ENCODE results near the gene SPPL3.

Gene SPPL3

DNA sequence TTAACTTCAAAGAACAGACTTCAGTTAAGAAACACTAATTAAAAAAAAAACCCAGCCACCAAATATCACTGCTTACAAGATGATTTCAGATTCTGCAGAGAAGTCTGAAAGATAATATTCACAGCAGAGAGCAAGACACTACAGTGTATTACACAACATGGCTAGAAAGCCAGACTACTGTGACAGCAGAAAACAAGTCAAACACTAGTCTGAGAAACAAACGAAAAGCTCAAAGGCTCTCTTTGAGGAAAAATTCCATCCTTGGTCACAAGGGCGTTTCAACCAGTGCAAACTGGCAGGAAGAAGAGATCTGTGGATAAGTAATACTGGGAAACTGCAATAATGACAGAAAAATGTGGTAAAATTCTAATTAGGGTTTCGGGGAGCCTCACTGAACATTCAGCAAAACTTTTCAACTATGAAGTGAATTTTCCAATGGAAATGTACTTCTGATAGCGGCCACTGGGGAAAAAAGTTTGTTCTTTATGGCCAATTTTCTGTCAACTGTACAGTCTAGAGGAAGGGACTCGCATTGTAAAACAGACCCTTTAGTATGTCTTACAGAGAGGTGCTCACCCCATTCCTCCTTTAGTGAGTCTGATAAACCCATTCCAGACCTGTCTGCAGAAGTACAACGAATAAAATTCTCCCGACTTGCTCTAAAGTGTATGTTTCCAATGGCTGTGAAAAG lies 128.2 kb downstream of the SPPL3 start:
- no peak for DNase-seq (ENCODE audit: low spot score)

DNA sequence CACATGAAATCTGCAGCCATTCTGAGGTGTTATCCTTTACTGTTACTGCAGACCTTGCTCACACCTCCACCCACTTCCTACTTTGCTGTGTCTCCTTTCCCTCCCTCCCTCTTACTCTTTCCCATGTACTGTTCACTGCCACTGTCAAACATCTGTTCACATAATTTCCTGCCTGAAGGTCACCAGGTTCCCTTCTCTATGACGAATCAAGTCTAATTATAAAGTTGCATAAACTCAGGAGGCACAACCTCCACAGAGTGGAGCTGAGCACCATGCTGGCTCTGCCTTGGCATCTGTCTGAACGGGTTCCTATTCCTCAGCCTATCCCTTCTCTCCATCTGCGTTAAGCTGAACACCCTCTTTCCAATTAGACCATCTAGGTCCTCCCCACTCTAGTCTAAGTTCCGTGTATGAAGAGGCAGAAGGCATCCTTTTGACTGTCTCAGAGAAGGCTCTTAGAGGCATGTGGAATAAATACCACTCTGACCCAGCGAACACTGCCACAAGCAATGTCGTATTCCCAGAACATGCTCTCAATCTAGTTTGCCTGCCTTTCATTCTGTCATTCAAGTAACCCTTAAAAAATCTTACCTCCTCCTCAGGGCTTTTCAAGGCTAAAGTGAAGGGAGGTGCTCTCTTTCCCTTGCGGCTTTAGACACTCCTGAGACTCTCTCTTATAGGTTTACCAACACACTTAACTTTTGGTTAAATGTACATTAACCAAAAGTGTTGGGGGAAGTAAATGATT lies 129.8 kb downstream of the SPPL3 start:
- no peak for DNase-seq (ENCODE audit: low spot score)

DNA sequence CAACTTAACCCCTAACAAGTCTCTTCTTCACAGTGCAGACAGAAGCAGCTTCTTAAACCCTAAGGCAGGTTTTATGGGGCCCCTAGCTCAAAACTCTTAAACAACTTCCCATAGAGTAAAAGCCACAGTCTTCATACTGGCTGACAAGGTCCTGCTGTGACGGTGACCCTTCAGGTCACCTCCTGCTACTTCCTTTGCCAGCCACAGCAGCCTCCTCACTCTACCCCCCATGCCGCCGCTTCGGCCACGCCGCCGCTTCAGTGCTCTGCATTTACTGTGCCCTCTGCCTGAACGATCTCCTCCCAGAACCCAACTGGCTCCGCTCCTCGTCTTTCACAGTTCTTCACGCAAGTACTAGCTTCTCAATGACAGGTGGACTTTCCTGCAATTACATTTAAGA lies 133.1 kb downstream of the SPPL3 start:
- no peak for DNase-seq (ENCODE audit: low spot score)

DNA sequence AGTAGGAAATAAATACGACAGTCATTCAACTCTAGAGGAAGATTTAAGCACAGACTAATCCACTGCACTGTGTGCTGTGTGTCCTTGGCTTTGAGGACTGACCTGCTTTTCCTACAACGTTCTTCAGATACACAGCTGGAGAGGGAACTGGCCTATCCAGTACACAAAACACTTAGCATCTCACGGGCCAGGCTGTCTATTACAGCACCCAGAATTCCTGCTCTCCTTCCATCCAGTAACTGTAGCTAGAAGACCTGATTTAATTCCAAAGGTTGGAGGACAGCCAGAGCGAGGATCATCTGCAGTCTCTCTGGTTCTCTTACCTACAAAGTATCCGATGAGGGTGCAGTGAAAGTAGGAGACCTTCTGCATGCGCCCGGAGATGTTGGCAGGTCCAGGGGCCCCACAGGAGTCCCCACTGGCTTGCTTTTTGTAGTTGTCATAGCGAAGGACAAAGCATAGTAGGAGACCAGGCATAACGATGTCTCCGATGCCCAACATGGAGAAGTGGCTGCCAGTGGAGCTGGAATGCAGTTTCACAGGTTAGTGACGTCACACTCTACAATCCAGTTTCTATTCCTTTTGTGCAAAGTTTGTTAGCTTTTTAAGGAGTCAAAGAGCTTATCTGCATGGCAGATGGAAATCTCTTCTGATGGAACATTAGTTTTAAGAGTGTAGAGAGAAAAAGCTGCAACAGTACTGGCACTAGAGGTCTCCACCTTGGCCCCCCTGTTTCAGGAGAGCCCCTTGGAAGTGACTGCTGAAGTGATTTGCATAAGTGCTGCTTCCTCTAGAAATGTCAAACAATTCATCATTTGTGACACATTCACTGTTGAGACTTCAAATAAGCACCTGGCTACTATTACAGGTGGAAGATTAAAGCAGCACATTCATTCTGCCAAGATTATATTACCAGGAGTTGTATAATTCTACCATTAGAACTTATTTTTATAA lies 136.8 kb downstream of the SPPL3 start:
- DNase-seq (ENCODE audit: low spot score), result no peak

DNA sequence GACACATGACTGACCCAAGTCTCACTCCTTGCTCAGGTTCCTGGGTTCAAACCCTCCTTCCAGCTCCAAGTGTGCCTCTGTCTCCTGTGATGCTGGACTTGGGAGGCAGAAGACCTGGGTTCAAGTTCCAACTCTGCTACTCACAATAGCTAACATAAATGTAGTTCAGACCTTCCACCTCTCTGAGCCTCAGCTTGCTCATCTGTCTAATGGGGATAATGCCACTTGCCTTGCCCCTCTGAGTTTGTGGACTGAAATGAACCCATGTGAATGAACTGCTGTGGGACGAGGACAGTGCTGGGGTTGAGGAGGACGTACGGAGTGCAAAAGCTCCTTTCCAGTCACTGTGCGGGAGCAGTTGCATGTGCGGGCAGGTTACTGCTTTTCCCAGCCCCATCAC lies 137.6 kb downstream of the SPPL3 start:
- no peak for DNase-seq (ENCODE audit: low spot score)

DNA sequence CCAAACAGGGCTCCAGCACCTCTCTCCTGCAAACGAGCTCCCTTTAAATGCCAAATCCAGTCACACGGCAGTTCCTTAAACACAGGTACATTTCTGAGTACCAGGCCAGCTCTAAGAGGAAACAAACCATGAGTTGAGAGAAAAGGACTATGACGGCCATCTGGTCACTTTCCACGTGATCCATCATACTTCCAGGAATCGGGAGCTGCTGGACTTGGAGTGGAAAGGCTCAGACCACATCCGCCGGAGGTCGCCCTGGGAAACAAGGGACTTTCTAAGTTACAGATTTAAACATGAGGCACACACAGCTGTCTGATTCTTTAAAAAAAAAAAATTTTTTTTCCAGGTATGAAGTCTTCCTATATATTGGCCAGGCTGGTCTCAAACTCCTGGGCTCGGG lies 139.3 kb downstream of the SPPL3 start:
- DNase-seq (ENCODE audit: low spot score), result no peak

DNA sequence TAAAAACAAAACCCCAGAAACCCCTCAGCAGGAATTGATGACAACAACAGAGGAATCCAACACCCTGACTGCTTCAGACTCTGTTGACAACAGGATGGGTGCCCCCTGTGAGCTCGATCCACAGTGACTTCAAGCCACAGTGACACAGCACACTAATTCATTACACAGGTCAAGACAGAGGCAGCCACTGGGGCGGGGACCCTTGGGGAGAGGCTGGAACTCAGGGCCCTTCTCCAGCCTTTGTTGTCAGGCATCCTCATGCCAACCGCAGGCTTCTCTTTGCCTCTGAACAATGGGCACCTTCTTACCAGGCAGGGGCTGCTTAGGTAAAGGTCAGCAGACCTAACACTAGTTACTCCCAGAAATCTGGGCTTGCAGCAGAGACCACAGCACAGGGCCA lies 140.9 kb downstream of the SPPL3 start:
- DNase-seq (ENCODE audit: low spot score), result no peak

DNA sequence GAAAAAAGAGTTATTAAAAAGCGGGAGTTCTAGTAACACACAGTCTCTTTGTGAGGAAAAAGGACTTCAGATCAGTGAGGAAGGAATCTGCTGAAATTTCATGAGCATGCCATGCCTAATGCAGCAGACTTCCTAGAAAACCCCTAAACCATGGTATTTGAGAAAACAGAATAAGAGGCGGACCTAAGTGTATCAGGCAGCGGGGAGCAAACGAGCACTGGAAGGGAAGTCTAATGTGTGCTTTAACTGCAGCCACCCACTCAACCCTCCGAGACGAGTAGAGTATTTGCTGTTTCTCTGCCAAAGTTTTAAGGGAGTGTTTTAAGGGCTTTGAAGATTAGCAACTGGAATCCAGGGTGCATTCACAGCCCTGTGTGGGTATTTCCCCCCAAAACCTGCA lies 142.1 kb downstream of the SPPL3 start:
- peak; percentile 40 for DNase-seq (ENCODE audit: low spot score)

DNA sequence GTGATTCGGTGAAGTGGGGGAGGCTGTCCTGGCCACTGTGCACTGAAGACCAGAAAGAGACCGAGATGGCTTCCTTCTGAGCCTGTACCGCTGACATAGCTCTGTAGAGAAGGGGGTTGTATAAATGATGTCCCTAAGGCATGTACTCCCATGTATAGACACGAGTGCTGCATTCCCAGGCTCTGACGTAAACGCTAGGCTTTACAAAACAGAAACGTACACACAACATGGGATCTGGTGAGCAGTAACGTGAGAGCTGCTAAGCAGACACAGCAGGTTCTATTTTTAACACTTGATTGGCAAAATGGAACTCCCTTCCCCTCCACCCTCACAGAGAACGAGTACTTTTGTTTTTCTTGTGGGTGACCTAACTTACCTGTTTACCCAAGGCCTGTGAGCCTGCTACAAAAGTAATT lies 142.6 kb downstream of the SPPL3 start:
- no peak for DNase-seq (ENCODE audit: low spot score)

DNA sequence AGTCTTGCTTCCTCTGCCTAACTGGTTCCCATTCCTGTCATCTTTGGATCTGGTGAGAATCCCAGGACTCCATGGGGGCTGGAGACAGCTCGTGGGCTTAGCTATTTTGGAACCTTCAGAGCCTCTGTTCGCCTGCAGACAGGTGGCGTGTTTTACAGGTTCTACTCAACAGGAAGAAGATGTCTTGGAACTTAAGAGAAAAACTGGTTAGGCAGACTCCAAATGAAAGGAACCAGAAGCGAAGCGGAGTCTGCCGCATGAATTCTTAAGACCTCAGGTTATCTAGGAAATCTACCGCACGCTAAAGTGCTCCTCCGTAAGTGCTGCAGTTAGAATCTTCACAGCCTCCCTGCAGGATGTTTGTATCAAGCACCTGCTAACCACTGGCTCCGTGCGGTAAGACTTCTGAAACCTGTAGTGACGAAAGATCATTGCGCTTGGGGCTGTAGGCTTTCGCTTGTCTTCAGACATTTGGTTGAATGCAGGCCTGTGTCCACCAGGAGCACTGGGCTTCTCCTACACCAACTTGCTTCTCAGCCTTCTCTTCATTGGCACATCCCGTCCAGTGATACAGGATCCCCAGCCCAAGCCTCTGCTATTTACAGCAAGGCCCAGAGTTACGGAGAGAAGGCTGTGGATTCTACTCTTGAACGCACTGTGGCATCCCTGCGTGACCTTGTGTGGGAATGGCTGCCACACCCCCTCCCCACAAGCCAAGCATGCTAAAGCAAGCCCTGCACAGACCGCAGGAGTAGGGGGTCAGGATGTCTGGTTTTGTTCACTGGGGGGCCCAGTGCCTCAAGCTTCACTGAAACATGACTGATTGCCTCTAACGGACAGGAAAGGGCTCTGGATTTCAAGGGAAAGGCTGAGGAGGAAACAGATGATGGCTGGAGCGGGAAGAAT lies 143.6 kb downstream of the SPPL3 start:
- DNase-seq (ENCODE audit: low spot score), result no peak

DNA sequence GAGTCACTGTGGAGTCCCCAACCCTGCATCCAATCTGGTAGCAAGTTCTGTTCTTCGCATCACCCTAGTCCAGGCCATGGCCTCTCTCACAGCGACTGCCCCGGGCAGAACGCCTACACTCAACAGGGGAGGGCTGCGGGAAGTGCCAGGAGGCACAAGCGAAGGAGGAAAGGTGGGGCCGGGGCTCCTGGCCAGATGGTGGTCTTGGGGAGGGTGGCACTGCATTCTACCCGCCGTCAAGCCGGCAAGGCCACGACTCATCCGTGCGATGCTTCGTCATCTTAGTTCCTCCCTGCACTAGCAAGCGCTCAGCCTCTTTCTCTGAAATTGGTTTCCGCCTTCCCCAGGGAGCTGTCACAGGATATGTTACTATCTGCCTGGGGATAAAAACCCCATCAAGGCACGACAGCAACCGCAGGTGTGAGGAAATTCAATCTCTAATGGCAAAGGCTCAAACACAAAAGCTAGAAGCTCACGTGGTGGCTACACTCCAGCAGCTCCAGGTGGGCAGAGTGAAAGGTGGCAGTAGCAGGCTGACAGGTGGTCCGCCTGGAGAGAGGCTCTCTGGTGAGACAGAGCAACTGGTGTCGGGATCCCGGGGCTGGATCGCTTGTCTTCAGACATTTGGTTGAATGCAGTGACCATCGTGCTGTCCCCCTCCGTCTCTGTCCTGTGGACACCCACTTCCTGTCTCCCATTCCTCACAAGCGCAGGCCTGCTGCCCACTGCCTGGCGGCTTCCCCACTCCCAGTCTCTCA lies 144.4 kb downstream of the SPPL3 start:
- no peak for DNase-seq (ENCODE audit: low spot score)

DNA sequence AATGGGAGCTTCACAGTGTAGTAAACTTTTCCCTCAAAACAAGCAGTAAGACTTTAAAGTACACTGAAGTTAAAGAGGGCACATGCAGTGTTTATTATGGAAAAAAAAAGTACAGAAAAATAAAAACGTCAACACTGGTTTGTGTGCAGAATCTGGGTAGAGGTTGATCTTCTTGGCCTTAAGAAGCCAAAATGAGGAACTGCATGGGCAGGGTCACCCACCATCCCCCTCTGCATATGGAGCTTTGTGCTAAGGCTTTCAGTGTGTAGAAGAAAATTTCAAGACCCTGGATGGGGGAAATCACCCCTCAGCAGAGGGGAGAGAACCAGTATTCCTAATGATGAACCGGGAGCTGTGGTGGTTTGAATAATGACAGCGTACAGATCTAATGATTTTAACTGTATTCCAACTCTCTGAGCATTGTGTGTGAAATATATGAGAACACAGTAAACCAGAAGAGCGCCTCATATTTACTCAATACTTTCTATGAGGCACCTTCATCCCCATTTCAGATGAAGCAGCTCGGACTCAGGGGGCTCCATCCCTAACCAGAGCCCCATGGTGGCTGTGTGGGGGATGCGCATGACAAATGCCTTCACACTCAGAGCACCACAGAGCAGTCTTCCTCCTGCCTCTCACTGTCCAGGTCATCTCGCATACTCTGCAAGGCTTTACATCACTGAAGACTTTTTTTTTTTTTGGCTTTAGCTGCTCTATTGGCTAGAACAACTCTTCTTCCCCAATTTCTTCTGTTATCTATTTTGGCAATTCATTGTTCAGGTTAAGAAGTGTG lies 145.2 kb downstream of the SPPL3 start:
- DNase-seq (ENCODE audit: low spot score), result no peak

DNA sequence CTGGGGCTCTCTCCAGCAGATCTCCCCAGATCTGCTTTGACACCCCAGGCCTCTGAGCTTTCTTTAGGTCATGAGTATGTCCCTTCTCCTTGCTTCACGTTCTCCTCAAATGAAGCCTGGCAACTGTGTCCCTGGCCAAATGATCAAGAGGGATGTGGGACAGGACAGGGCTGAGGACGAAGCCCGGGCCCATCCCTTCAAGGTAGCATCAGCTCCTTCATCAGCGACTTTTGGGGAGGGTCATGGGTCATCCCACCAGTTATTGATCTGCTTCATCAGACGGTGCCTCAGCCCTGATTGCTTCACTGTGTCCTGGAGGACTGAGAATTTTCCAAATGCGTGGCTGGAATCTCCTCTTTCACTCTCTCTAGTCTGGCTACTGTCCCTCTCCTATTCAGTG lies 146.2 kb downstream of the SPPL3 start:
- no peak for DNase-seq (ENCODE audit: low spot score)

DNA sequence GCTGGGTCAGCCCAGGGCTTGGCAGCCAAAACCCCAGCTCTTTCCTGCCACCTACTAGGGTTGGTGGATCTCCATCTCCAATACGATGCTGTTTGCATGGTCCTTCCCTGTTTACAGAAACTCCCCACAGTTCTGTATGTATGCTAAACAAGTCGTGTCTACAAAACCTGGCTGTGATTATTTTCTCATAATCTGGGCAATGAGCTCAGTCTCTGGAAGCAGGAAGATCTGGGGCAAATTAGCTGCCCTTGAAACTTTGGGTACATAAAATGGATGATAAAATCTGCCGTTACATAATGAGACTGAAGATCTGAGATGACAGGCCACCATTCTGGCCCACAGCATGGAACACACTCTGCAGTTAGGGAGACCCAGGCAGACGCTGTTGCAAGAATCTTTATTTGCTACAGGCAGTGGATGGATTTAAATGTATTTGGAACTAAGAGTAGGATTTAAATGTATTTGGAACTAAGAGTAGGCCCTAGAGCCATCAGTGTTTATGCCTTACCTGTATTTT lies 146.9 kb downstream of the SPPL3 start:
- no peak for DNase-seq (ENCODE audit: low spot score)

DNA sequence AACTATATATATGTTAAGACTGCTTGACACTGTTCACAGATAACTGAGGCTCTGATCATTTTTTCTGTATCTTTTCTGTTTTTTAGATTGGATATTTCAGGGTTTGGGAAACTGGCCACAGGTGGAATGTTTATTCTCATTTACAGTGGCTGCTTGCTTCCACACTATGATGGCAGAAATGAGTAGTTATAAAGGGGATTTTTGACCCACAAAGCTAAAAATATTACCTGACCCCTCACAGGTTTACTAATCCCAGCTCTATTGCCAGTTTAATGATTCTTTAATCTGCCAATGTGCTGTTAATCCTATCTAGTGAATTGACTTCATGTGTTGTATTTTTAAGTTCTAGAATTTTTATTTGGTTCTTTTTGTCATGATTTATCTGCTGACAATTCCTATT lies 148.9 kb downstream of the SPPL3 start:
- no peak for DNase-seq (ENCODE audit: low spot score)

DNA sequence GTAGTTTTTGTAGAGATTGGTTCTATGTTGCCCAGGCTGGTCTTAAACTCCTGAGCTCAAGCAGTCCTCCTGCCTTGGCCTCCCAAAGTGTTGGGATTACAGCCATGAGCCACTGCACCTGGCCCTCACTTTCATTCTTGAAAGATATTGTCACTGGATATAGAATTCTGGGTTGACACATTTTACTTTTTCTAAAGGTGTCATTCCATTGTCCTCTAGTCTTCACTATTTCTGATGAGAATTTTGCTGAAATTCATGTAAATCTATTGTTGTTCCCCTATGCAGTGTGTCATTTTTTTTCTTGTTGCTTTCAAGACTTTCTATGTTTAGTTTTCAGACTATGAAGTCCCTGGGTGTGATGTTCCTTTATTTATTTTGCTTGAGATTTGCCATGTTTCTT lies 149.4 kb downstream of the SPPL3 start:
- no peak for DNase-seq (ENCODE audit: low spot score)

DNA sequence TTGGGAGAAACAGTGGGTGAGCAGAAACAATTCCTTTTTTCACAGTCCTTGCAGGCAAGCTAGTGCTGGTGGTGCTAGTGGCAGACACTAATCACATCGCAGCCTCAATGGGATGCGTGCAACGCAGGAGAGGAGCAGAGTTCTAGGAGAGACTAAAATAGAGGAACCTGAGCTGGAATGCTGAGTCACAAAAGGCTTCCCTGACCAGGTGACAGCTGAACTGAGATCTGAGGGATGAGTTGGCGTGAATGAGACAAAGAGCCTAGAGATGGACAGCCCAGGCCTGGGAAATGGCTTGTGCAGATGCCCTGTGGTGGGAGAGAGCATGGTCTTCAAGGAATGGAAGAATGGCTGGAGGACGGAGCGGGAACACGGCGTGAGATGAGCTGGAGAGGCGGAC lies 152.8 kb downstream of the SPPL3 start:
- no peak for DNase-seq (ENCODE audit: low spot score)

DNA sequence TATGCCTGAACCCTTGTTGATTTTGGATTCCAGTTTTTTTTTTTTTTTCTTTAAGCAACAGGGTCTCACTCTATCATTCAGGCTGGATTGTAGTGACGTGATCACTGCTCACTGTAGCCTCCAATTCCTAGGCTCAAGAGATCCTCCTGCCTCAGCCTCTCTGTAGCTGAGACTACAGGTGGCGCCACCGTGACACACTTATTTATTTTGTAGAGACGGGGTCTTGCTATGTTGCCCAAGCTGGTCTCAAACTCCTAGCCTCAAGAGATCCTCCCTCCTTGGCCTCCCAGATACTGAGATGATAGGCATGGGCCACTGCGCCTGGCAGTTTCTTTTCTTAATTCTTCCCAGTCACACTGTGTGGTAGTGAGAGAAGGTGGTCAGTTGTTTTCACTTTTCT lies 153.4 kb downstream of the SPPL3 start:
- no peak for DNase-seq (ENCODE audit: low spot score)

DNA sequence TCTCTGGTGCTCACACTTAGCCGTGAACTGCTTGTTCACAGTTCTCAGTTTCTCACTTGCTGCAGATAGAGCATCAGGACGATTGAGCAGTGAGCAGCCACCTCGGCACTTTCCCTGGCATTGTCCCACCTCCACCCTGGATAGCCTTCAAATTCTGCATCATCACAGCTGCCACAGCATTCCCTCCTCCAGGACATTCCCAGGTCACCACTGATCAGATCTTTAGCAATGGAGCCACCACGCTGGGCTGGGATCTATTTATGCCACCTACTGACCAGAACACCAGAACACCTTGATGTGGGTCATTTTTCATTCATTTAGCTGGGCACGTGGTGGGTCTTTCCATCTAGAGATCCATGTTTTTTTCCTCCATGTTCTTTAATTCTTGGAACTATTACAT lies 154.9 kb downstream of the SPPL3 start:
- no peak for DNase-seq (ENCODE audit: low spot score)

DNA sequence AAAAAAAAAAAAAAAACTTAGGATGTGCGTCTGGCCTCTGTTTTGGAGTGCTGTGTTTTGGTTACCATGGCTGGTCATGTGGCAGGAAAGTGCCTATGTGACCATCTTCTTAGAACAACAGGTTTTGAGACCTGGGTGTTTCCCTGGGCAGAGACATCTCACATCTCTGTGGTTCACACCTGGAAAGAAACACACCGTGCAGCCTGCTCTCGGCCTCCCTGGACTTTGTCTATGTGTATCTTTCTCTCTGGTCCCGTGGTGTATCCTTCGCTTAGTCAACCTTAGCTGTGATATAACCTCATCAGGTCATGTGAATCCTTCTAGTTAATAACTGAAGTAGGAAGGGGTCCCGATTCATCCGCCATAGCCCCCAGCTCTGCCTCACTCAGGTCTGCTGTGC lies 155.9 kb downstream of the SPPL3 start:
- DNase-seq (ENCODE audit: low spot score), result no peak
